IMR-90 (cell line): Measurements from ENCODE around the gene AHR. TPM values are rescaled to one million over a fixed set of nuclear protein-coding genes. Genes with fewer than 3 reads are reported as not detected.

Experiments
- ATAC-seq: fragments of 200-7000 bp; cut with Tn5 transposase; 2 replicates; pipeline ENCODE4 v1.9.1; 2020; ENCODE audit warnings: low read depth, mild to moderate bottlenecking, moderate library complexity
- BruUV-seq: library from RNA; stranded (reverse); fragments of 400-500 nt; replicated peaks from 2 replicates; lab custom pipeline; 2021; lab: Mats Ljungman, UMichigan
- CTCF ChIA-PET: fragments of 300-600 bp; formaldehyde crosslinking; extraction: SDS; loops from one replicate; lab custom pipeline; 2021; ENCODE audit warnings: antibody characterized with exemption; lab: Yijun Ruan, JAX
- POLR2A ChIA-PET: fragments of 300-600 bp; sonication (Branson Sonifier 250); formaldehyde crosslinking; loops from one replicate; lab custom pipeline; 2022; ENCODE audit warnings: antibody characterized with exemption; ENCODE audit not compliant: unreplicated experiment; lab: Charles Lee
- DNase-seq: peaks from one replicate; pipeline ENCODE4 v3.0.0; 2013
- H2AFZ ChIP-seq: replicated peaks from 2 replicates; pipeline ENCODE3; 2013; ENCODE audit warnings: low read length, mild to moderate bottlenecking; ENCODE audit not compliant: poor library complexity
- H2AK5ac ChIP-seq: 2 replicates; pipeline ENCODE4 v1.6.1; 2013; ENCODE audit warnings: low read depth, low read length, inconsistent platforms
- H2AK9ac ChIP-seq: replicated peaks from 2 replicates; pipeline ENCODE3; 2013; ENCODE audit warnings: mild to moderate bottlenecking, low read depth, low read length, moderate library complexity; ENCODE audit not compliant: poor library complexity
- H2BK120ac ChIP-seq: 2 replicates; pipeline ENCODE4 v1.6.1; 2013; ENCODE audit warnings: low read depth, low read length, inconsistent platforms
- H2BK15ac ChIP-seq: 3 replicates; pipeline ENCODE4 v1.6.1; 2013; ENCODE audit warnings: low read depth, low read length, inconsistent platforms
- H2BK20ac ChIP-seq: 2 replicates; pipeline ENCODE4 v1.6.1; 2013; ENCODE audit warnings: low read depth, mild to moderate bottlenecking, inconsistent platforms, low read length, moderate library complexity
- H2BK5ac ChIP-seq: 2 replicates; pipeline ENCODE4 v1.6.1; 2013; ENCODE audit warnings: mild to moderate bottlenecking, low read depth, low read length, inconsistent platforms; ENCODE audit not compliant: poor library complexity, severe bottlenecking
- H3K14ac ChIP-seq: replicated peaks from 2 replicates; pipeline ENCODE4 v1.6.1; 2013; ENCODE audit warnings: low read depth, low read length, inconsistent platforms
- H3K18ac ChIP-seq: 2 replicates; pipeline ENCODE4 v1.6.1; 2013; ENCODE audit warnings: low read depth, low read length, control low read depth
- H3K23ac ChIP-seq: 2 replicates; pipeline ENCODE4 v1.6.1; 2013; ENCODE audit warnings: low read depth, low read length, inconsistent platforms
- H3K27ac ChIP-seq: 2 replicates; pipeline ENCODE4 v1.5.1; 2013; ENCODE audit warnings: mild to moderate bottlenecking, control low read depth, low read length; ENCODE audit not compliant: insufficient read depth
- H3K27me3 ChIP-seq: 2 replicates; pipeline ENCODE4 v1.6.1; 2013; ENCODE audit warnings: low read length; ENCODE audit not compliant: control insufficient read depth, insufficient read depth
- H3K36me3 ChIP-seq: 2 replicates; pipeline ENCODE4 v1.6.1; 2013; ENCODE audit warnings: low read length, mixed read lengths; ENCODE audit not compliant: control insufficient read depth, insufficient read depth
- H3K4ac ChIP-seq: 2 replicates; pipeline ENCODE4 v1.6.1; 2013; ENCODE audit warnings: low read depth, low read length, inconsistent platforms
- H3K4me1 ChIP-seq: 2 replicates; pipeline ENCODE4 v1.6.1; 2013; ENCODE audit warnings: low read length, mixed read lengths; ENCODE audit not compliant: control insufficient read depth, insufficient read depth
- H3K4me2 ChIP-seq: 2 replicates; pipeline ENCODE4 v1.6.1; 2013; ENCODE audit warnings: low read depth, mild to moderate bottlenecking, control low read depth, low read length, moderate library complexity
- H3K4me3 ChIP-seq: 2 replicates; pipeline ENCODE4 v1.5.1; 2013; ENCODE audit warnings: low read depth, mild to moderate bottlenecking, control low read depth, low read length, moderate library complexity; ENCODE audit not compliant: insufficient read depth
- H3K56ac ChIP-seq: 2 replicates; pipeline ENCODE4 v1.6.1; 2013; ENCODE audit warnings: low read length, inconsistent platforms; ENCODE audit not compliant: insufficient read depth; ENCODE audit errors: extremely low read depth
- H3K79me1 ChIP-seq, 2 experiments: 2 replicates each; pipeline ENCODE4 v1.6.1; 2013; ENCODE audit warnings: low read length in 2 of 2, inconsistent platforms in 1 of 2, low read depth in 1 of 2
- H3K9ac ChIP-seq: 2 replicates; pipeline ENCODE4 v1.6.1; 2013; ENCODE audit warnings: low read depth, low read length, control low read depth
- H3K9me1 ChIP-seq: 2 replicates; pipeline ENCODE4 v1.6.1; 2013; ENCODE audit warnings: low read length, inconsistent platforms; ENCODE audit not compliant: insufficient read depth
- H3K9me3 ChIP-seq: 2 replicates; pipeline ENCODE4 v1.6.1; 2013; ENCODE audit warnings: low read length; ENCODE audit not compliant: control insufficient read depth, insufficient read depth
- H4K20me1 ChIP-seq: 2 replicates; pipeline ENCODE4 v1.6.1; 2013; ENCODE audit warnings: low read length, inconsistent platforms; ENCODE audit not compliant: insufficient read depth
- H4K5ac ChIP-seq: 2 replicates; pipeline ENCODE4 v1.6.1; 2013; ENCODE audit warnings: mild to moderate bottlenecking, low read depth, low read length, control low read depth
- H4K8ac ChIP-seq, 2 experiments: 2 replicates each; pipeline ENCODE4 v1.6.1; 2013; ENCODE audit warnings: low read depth in 2 of 2, low read length in 2 of 2, control low read depth in 1 of 2, inconsistent platforms in 1 of 2
- H4K91ac ChIP-seq: 2 replicates; pipeline ENCODE4 v1.6.1; 2013; ENCODE audit warnings: low read depth, low read length, inconsistent platforms; ENCODE audit not compliant: insufficient read depth
- BHLHE40 ChIP-seq: fragments of 150-350 bp; IDR thresholded peaks from 2 replicates; pipeline ENCODE4 v1.6.1; 2016; ENCODE audit warnings: mild to moderate bottlenecking, low read depth, low read length
- CEBPB ChIP-seq: IDR thresholded peaks from 2 replicates; pipeline ENCODE4 v1.6.1; 2012; ENCODE audit warnings: low read depth, low read length, improper control_type of control experiment
- CHD1 ChIP-seq: IDR thresholded peaks from 2 replicates; pipeline ENCODE4 v1.6.1; 2012; ENCODE audit warnings: low read depth, low read length, improper control_type of control experiment
- CTCF ChIP-seq: conservative IDR thresholded peaks from 2 replicates; pipeline ENCODE4 v1.5.1; 2012; ENCODE audit warnings: mild to moderate bottlenecking, low read depth, low read length, improper control_type of control experiment
- MAZ ChIP-seq: IDR thresholded peaks from 2 replicates; pipeline ENCODE4 v1.6.1; 2012; ENCODE audit warnings: low read depth, mild to moderate bottlenecking, low read length, improper control_type of control experiment, moderate library complexity, borderline replicate concordance
- MXI1 ChIP-seq: IDR thresholded peaks from 2 replicates; pipeline ENCODE4 v1.6.1; 2012; ENCODE audit warnings: low read depth, mild to moderate bottlenecking, low read length, moderate library complexity, borderline replicate concordance
- NFE2L2 ChIP-seq: fragments of 150-350 bp; IDR thresholded peaks from 2 replicates; pipeline ENCODE4 v1.6.1; 2016; ENCODE audit warnings: low read depth, mild to moderate bottlenecking, low read length
- POLR2A ChIP-seq: IDR thresholded peaks from 2 replicates; pipeline ENCODE4 v1.6.1; 2012; ENCODE audit warnings: mild to moderate bottlenecking, low read depth, low read length
- RAD21 ChIP-seq: IDR thresholded peaks from 2 replicates; pipeline ENCODE4 v1.6.1; 2012; ENCODE audit warnings: low read length, improper control_type of control experiment
- RCOR1 ChIP-seq: IDR thresholded peaks from 2 replicates; pipeline ENCODE4 v1.6.1; 2012; ENCODE audit warnings: mild to moderate bottlenecking, low read length, improper control_type of control experiment; ENCODE audit not compliant: insufficient replicate concordance
- RFX5 ChIP-seq: IDR thresholded peaks from 2 replicates; pipeline ENCODE4 v1.8.0; 2012; ENCODE audit warnings: low read depth, mild to moderate bottlenecking, low read length, moderate library complexity
- SMC3 ChIP-seq: fragments of 150-350 bp; IDR thresholded peaks from 2 replicates; pipeline ENCODE4 v1.6.1; 2016; ENCODE audit warnings: low read depth, mild to moderate bottlenecking, antibody characterized with exemption, low read length, moderate library complexity
- USF2 ChIP-seq: fragments of 150-350 bp; IDR thresholded peaks from 2 replicates; pipeline ENCODE4 v1.6.1; 2017; ENCODE audit warnings: mild to moderate bottlenecking, antibody characterized with exemption, low read length, low read depth
- WGBS, 2 experiments: methylation state at CpG; one replicate each; pipeline versions ENCODE4 v1.1.5 to v1.1.7; 2013; ENCODE audit warnings: missing lambda C conversion rate in 2 of 2; ENCODE audit not compliant: insufficient read length in 1 of 2; ENCODE audit errors: extremely low coverage in 2 of 2; 5-methylcytosine and 5-hydroxymethylcytosine counted together
- dilution Hi-C: fragments of 300-500 bp; cut with HindIII; formaldehyde crosslinking; loops from one replicate; pipeline ENCODE4 v1.14.3; 2018; ENCODE audit warnings: low sequenced_read_pairs; ENCODE audit not compliant: unreplicated experiment
- in situ Hi-C: fragments of 300-500 bp; cut with MboI; formaldehyde crosslinking; loops from 3 replicates; pipeline ENCODE4 v1.14.3; 2019; ENCODE audit warnings: low sequenced_read_pairs, inconsistent platforms, mixed read lengths
- intact Hi-C: fragments of 100-400 bp; cut with micrococcal nuclease; formaldehyde crosslinking; loops from 2 replicates; pipeline ENCODE4 v1.10.0; 2022
- polyA plus RNA-seq, 3 experiments: library from polyadenylated mRNA; depleted of rRNA; stranded (reverse); fragments of >200 nt; gene quantifications; 2 replicates each; pipeline ENCODE4 v1.2.3, GENCODE V29; 2012; ENCODE audit warnings: low replicate concordance in 1 of 3
- total RNA-seq: library from RNA; depleted of rRNA; stranded (reverse); fragments of >200 nt; gene quantifications from 2 replicates; pipeline ENCODE4 v1.2.3, GENCODE V29; 2012

AHR gene
- total and polyA plus RNA-seq, 2 of the 4 experiments (the other 2 are of a cell fraction), result 6.9 to 55.2 TPM

DNA sequence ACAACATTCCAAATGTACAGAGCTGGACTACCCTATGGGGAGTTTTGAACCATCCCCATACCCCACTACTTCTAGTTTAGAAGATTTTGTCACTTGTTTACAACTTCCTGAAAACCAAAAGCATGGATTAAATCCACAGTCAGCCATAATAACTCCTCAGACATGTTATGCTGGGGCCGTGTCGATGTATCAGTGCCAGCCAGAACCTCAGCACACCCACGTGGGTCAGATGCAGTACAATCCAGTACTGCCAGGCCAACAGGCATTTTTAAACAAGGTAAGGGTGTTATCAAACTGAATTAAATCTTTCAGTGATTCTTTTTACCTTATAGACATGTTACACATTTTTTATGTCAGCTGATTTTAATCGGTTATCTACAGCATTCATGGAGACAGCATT lies 41.5 kb downstream of the AHR start:
- Histone ChIP-seq H4K8ac (no peak overlapping the region), H2AK5ac (no peak overlapping the region), H3K27me3 (no peaks in the 10 kb centered on the region), H2BK120ac (no peak overlapping the region), H3K23ac (no peak overlapping the region), H3K9me1 (no peaks in the 10 kb centered on the region), H2BK5ac (no peak overlapping the region), H3K36me3 (peaks cover 12% of the 10 kb centered on the region), H3K9me3 (no peaks in the 10 kb centered on the region), H2AFZ (no peak overlapping the region), H4K20me1 (no peaks in the 10 kb centered on the region), H3K4me1 (peaks cover 2% of the 10 kb centered on the region; the same call in 1 of the 2 replicates), H4K5ac (no peak overlapping the region; the same call in 1 of the 2 replicates), H2AK9ac (no peak overlapping the region), H3K79me1 (peaks cover 16 to 20% of the 10 kb centered on the region in 2 experiments), H3K18ac (no peak overlapping the region), H2BK15ac (no peak overlapping the region), H3K14ac (no peak overlapping the region), H2BK20ac (no peak overlapping the region), H3K4me3 (no peak overlapping the region), H3K27ac (no peak overlapping the region; the same call in 1 of the 2 replicates), H4K91ac (no peak overlapping the region), H3K4me2 (no peak overlapping the region), H3K56ac (no peak overlapping the region), H3K4ac (no peak overlapping the region), H3K9ac (no peak overlapping the region)
- in situ Hi-C loops (no loop called here), intact Hi-C loops (no loop called here), dilution Hi-C loops (no loop called here)
- ChIA-PET POLR2A (no interaction called here), CTCF (interaction anchor here (1.8 kb wide), 1 partner anchor 34 kb away, joined by 3 read pairs; no protein-coding TSS in a partner anchor)
- DNase-seq (no peak), ATAC-seq (no peak)
- no CpG with 5 or more reads among the region's 4 CpGs for whole genome bisulfite sequencing, 2 experiments
- no TSS peak for BruUV-seq
- TF ChIP-seq MAZ, result no peak
- TF ChIP-seq MXI1, result no peak
- no peak for TF ChIP-seq RCOR1
- TF ChIP-seq CEBPB, result no peak
- TF ChIP-seq CTCF, result no peak
- no peak for TF ChIP-seq SMC3
- no peak for TF ChIP-seq NFE2L2
- no peak for TF ChIP-seq POLR2A
- TF ChIP-seq BHLHE40, result no peak
- no peak for TF ChIP-seq RAD21
- TF ChIP-seq USF2, result no peak
- TF ChIP-seq CHD1, result no peak
- no peak for TF ChIP-seq RFX5
